ENCODE data around the gene SMURF2.

DNA sequence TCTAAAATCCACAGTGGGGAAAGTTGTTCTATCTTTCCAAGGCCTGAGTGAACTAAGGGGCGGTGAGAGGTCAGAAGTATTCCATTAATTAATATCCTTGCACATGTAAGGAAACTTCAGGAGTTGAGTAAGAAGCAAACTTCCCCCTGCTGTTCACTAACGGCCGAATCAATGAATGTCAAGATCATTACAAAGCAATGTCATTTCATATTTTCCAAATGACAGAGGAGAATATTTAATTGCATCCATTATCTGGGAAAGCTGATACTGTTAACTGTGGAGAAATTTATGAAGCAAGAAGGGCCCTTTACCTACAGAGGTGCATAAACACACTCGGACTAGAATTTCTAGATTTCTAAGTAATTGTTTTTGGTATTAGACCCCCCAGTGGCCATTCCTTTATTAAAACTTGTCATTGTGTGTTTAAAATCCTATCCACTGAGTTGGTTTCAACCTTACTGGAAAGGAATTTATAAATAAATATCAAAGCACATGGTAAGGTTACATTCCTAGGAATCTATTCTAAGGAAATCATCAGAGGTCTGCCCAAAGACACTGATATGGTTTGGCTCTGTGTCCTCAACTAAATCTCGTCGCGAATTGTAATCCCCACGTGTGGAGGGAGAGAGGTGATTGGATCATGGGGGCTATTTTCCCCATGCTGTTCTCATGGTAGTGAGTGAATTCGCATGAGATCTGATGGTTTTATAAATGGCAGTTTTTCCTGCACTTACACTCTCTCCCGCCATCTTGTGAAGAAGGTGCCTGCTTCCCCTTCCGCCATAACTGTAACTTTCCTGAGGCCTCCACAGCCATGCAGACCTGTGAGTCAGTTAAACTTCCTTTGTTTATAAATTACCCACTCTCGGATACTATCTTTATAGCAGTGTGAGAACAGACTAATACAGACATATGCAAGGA, 20.4 kb upstream of the SMURF2 start:
- TF ChIP-seq POLR2A (conservative IDR thresholded peaks at IDR 0.05) (no peak), TAF1 (IDR thresholded peaks at IDR 0.05; ENCODE audit: control insufficient read depth, extremely low read depth, insufficient read depth, low read length, severe bottlenecking) (no peak), EP300 (IDR thresholded peaks at IDR 0.05; ENCODE audit: low read length) (no peak), RFX1 (IDR thresholded peaks at IDR 0.05) (no peak), GABPA (tag; conservative IDR thresholded peaks at IDR 0.05; ENCODE audit: low read depth) (no peak), CTCF (IDR thresholded peaks at IDR 0.05 in 2 of 3, conservative IDR thresholded peaks at IDR 0.05 in 1 of 3; ENCODE audit: insufficient read depth in 2 of 3, low read depth in 1 of 3, low read length in 3 of 3) (no peak)

Measured in K562 (cell line).